22Rv1 (cell line): Measurements from ENCODE around the gene DDR2.

ENCODE experiments used
- ZFX ChIP-seq: fragments of 450-650 bp; IDR thresholded peaks from 2 replicates; pipeline ENCODE4 v1.6.1; 2017; ENCODE audit warnings: antibody characterized with exemption, borderline replicate concordance
- TF ChIP-seq, protein P1 (sequence below): fragments of 450-650 bp; IDR thresholded peaks from 2 replicates; pipeline ENCODE4 v1.5.1; 2017; ENCODE audit warnings: mild to moderate bottlenecking

- no peak for TF ChIP-seq ZFX
- TF ChIP-seq, protein P1, sequence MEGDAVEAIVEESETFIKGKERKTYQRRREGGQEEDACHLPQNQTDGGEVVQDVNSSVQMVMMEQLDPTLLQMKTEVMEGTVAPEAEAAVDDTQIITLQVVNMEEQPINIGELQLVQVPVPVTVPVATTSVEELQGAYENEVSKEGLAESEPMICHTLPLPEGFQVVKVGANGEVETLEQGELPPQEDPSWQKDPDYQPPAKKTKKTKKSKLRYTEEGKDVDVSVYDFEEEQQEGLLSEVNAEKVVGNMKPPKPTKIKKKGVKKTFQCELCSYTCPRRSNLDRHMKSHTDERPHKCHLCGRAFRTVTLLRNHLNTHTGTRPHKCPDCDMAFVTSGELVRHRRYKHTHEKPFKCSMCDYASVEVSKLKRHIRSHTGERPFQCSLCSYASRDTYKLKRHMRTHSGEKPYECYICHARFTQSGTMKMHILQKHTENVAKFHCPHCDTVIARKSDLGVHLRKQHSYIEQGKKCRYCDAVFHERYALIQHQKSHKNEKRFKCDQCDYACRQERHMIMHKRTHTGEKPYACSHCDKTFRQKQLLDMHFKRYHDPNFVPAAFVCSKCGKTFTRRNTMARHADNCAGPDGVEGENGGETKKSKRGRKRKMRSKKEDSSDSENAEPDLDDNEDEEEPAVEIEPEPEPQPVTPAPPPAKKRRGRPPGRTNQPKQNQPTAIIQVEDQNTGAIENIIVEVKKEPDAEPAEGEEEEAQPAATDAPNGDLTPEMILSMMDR = no peak
These were observed 63.4 kb downstream of the DDR2 start for GRCh38 chr1:162695687-162696086.
